Measurements from ENCODE around the gene SOX4. TPM values are rescaled to one million over a fixed set of nuclear protein-coding genes. Genes with fewer than 3 reads are reported as not detected.

Gene SOX4
- total RNA-seq, 2 experiments from 2014 or later, result 1.6 TPM

DNA sequence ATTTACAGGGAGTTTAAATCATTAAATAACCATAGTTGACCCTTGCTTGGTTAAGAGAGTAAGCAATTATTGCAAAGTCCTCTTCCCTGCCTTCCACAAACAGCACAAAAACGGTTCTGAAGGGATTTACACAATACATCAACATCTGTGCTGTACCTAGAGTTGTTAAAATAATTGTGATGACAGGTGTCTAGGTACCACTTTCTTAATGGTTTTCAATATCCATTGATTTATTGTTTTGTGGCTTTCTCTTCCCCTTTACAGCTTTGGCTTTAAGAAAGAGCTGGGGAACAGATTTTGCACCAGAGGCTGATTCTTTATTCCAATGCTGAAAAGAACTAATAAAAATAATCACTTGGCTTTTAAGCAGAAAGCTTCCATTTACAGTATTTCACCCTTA lies 598 bp upstream of the SOX4 start:
- H3K4me1 Mint-ChIP-seq (ENCODE audit: low read depth), result peaks cover 26% of the 10 kb centered on the region
- H3K27me3 Mint-ChIP-seq, result peaks cover 41% of the 10 kb centered on the region
- no peaks in the 10 kb centered on the region for H3K36me3 Mint-ChIP-seq (ENCODE audit: low read depth)
- H3K4me3 Mint-ChIP-seq, result no peak overlapping the region
- intact Hi-C loops (cut with micrococcal nuclease), result no loop called here
- DNase-seq, result no peak
- CTCF ChIA-PET, result interaction anchor here (4.0 kb wide), 1 partner anchor 1029 kb away, joined by 25 read pairs; no protein-coding TSS in a partner anchor
- POLR2A ChIA-PET, result no interaction called here
- TF ChIP-seq CTCF (IDR thresholded peaks at IDR 0.05), result no peak
- no peak for ATAC-seq
- H3K9me3 Mint-ChIP-seq, result no peaks in the 10 kb centered on the region
- no peak overlapping the region for H3K27ac Mint-ChIP-seq

GRCh38 chr6:21593927-21594415 lies 420 bp downstream of the SOX4 start:
- DNase-seq, result peak; percentile 24
- Mint-ChIP-seq H3K27ac (no peak overlapping the region), H3K4me1 (ENCODE audit: low read depth) (peaks cover 32% of the 10 kb centered on the region), H3K36me3 (ENCODE audit: low read depth) (no peaks in the 10 kb centered on the region), H3K9me3 (no peaks in the 10 kb centered on the region), H3K4me3 (no peak overlapping the region), H3K27me3 (peaks cover 46% of the 10 kb centered on the region)
- ChIA-PET POLR2A (no interaction called here), CTCF (interaction anchor here (1.1 to 4.0 kb wide), 2 partner anchors 1030 to 1189 kb away, joined by 3 to 25 read pairs; no protein-coding TSS in a partner anchor)
- intact Hi-C loops (cut with micrococcal nuclease), result no loop called here
- ATAC-seq, result peak; percentile 12
- TF ChIP-seq CTCF (IDR thresholded peaks at IDR 0.05), result no peak

DNA sequence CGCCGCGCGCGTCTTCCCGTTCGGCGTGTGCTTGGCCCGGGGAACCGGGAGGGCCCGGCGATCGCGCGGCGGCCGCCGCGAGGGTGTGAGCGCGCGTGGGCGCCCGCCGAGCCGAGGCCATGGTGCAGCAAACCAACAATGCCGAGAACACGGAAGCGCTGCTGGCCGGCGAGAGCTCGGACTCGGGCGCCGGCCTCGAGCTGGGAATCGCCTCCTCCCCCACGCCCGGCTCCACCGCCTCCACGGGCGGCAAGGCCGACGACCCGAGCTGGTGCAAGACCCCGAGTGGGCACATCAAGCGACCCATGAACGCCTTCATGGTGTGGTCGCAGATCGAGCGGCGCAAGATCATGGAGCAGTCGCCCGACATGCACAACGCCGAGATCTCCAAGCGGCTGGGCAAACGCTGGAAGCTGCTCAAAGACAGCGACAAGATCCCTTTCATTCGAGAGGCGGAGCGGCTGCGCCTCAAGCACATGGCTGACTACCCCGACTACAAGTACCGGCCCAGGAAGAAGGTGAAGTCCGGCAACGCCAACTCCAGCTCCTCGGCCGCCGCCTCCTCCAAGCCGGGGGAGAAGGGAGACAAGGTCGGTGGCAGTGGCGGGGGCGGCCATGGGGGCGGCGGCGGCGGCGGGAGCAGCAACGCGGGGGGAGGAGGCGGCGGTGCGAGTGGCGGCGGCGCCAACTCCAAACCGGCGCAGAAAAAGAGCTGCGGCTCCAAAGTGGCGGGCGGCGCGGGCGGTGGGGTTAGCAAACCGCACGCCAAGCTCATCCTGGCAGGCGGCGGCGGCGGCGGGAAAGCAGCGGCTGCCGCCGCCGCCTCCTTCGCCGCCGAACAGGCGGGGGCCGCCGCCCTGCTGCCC lies 1.1 kb downstream of the SOX4 start:
- ChIA-PET CTCF (interaction anchor here (1.1 to 4.0 kb wide), 2 partner anchors 1030 to 1189 kb away, joined by 3 to 25 read pairs; no protein-coding TSS in a partner anchor), POLR2A (interaction anchor here (0.7 kb wide), 1 partner anchor 225 kb away, joined by 3 read pairs; no protein-coding TSS in a partner anchor)
- Mint-ChIP-seq H3K27me3 (peaks cover 51% of the 10 kb centered on the region), H3K4me3 (peak overlapping the region; percentile 78), H3K36me3 (ENCODE audit: low read depth) (no peaks in the 10 kb centered on the region), H3K4me1 (ENCODE audit: low read depth) (peaks cover 30% of the 10 kb centered on the region), H3K27ac (peak overlapping the region; percentile 79), H3K9me3 (no peaks in the 10 kb centered on the region)
- TF ChIP-seq CTCF (IDR thresholded peaks at IDR 0.05), result no peak
- intact Hi-C loops (cut with micrococcal nuclease), result loop anchor here (5.0 kb wide), 1 partner anchor 73 kb away; no protein-coding TSS in a partner anchor
- ATAC-seq (peak; percentile 10), DNase-seq (peak; percentile 50)

DNA sequence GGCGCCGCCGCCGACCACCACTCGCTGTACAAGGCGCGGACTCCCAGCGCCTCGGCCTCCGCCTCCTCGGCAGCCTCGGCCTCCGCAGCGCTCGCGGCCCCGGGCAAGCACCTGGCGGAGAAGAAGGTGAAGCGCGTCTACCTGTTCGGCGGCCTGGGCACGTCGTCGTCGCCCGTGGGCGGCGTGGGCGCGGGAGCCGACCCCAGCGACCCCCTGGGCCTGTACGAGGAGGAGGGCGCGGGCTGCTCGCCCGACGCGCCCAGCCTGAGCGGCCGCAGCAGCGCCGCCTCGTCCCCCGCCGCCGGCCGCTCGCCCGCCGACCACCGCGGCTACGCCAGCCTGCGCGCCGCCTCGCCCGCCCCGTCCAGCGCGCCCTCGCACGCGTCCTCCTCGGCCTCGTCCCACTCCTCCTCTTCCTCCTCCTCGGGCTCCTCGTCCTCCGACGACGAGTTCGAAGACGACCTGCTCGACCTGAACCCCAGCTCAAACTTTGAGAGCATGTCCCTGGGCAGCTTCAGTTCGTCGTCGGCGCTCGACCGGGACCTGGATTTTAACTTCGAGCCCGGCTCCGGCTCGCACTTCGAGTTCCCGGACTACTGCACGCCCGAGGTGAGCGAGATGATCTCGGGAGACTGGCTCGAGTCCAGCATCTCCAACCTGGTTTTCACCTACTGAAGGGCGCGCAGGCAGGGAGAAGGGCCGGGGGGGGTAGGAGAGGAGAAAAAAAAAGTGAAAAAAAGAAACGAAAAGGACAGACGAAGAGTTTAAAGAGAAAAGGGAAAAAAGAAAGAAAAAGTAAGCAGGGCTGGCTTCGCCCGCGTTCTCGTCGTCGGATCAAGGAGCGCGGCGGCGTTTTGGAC lies 2.0 kb downstream of the SOX4 start:
- ATAC-seq (no peak), DNase-seq (peak; percentile 31)
- Mint-ChIP-seq H3K36me3 (ENCODE audit: low read depth) (no peaks in the 10 kb centered on the region), H3K27ac (peak overlapping the region; percentile 50), H3K27me3 (peaks cover 46% of the 10 kb centered on the region), H3K4me3 (peak overlapping the region; percentile 79), H3K4me1 (ENCODE audit: low read depth) (peaks cover 30% of the 10 kb centered on the region), H3K9me3 (no peaks in the 10 kb centered on the region)
- CTCF ChIA-PET, result interaction anchor here (3.4 to 4.0 kb wide), 2 partner anchors 7 to 1031 kb away, joined by 17 to 25 read pairs; no protein-coding TSS in a partner anchor
- POLR2A ChIA-PET, result interaction anchor here (0.7 to 1.4 kb wide), 2 partner anchors 224 to 1192 kb away, joined by 3 read pairs; no protein-coding TSS in a partner anchor
- TF ChIP-seq CTCF (IDR thresholded peaks at IDR 0.05), result no peak
- intact Hi-C loops (cut with micrococcal nuclease), result loop anchor here (5.0 kb wide), 1 partner anchor 72 kb away; no protein-coding TSS in a partner anchor

Data from activated CD8-positive, alpha-beta T cell treated with anti-CD3 and anti-CD28 coated beads for 36 hours (primary cell).